Stimulated activated effector memory CD8-positive, alpha-beta T cell treated with anti-CD3 and anti-CD28 coated beads, Interleukin-12 subunit alpha, Interleukin-12 subunit beta, amount 100 ng/mL, for 72 hours (primary cell): ENCODE measurements around the gene RBM45.
A peak's percentile ranks its signal among the peaks of the same experiment; 100 is the strongest.
"Not testable (repeated sequence)": the region's sequence is repeated elsewhere in the genome, so short reads cannot be mapped to it uniquely, and the experiment has no call there.

ENCODE experiments used
- ATAC-seq: fragments of 150-1000 bp; cut with Tn5 transposase; 2 replicates; pipeline ENCODE4 v1.10.0; 2021
- DNase-seq, 2 donors: peaks; one replicate each; pipeline ENCODE4 v3.0.0; 2021 to 2022; ENCODE audit warnings: low spot score in 2 of 2
- H3K27ac Mint-ChIP-seq: one replicate; pipeline ENCODE4 v1.8.0; 2022; ENCODE audit warnings: mild to moderate bottlenecking, mixed read lengths
- H3K36me3 Mint-ChIP-seq: one replicate; pipeline ENCODE4 v1.8.0; 2022; ENCODE audit warnings: mild to moderate bottlenecking, mixed read lengths
- H3K4me1 Mint-ChIP-seq: one replicate; pipeline ENCODE4 v1.8.0; 2022; ENCODE audit warnings: mixed read lengths
- H3K4me3 Mint-ChIP-seq: one replicate; pipeline ENCODE4 v1.8.0; 2022; ENCODE audit warnings: mild to moderate bottlenecking, mixed read lengths
- H3K9me3 Mint-ChIP-seq: one replicate; pipeline ENCODE4 v1.8.0; 2022; ENCODE audit warnings: mixed read lengths

RBM45 gene

DNA sequence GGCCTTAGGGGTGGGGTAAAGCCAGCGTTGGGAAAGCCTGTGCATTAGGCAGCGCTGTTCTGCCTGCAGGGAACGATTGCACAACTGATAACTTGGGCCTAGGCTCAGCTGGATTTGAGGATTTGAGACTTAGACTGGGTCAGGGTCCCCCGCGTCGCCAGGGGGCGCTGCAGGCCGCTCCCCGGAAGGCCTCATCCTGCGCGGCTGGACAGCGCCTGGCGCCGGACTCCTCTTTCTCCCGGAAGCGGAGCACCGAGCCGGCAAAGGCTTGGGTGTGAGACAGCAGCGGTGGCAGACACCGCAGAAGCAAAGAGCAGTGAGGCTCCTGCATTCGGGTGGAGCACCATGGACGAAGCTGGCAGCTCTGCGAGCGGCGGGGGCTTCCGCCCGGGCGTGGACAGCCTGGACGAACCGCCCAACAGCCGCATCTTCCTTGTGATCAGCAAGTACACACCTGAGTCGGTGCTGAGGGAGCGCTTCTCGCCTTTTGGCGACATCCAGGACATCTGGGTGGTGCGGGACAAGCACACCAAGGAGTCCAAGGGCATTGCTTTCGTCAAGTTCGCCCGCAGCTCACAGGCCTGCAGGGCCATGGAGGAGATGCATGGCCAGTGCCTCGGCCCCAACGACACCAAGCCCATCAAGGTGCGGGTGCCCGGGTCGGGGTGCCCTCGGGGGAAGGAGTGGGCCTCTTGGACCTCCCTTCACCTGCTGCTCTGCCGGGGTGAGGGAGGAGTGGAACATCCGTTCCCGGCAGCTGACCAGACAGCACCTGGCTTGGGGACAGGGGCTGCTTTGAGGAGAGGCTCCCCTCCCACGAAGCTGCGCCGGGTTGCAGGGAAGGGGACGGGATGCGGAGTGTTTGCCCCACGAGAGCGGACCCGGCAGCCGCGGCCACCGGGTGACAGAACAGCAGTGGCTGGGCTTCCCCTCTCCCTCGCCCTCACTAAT, at the start of gene RBM45:
Gene RBM45, plus strand, starts transcription at position 236 of the 951 bp plus-strand sequence. Its CDS starts 110 bp downstream, at position 346.
- Mint-ChIP-seq H3K4me1 (peaks cover 34% of the 10 kb centered on the region), H3K36me3 (peaks cover 3% of the 10 kb centered on the region), H3K4me3 (peak within 1 kb of the TSS; percentile 91), H3K9me3 (no peaks in the 10 kb centered on the region), H3K27ac (peak within 1 kb of the TSS; percentile 90)
- ATAC-seq (peak; percentile 95), DNase-seq (peak; percentile 88 to 93)

- ATAC-seq: peak; percentile 55
Observed at GRCh38 chr2:178066324-178066723, 45.9 kb upstream of the RBM45 start.

GRCh38 chr2:178066890-178067669, 45.2 kb upstream of the RBM45 start:
- Mint-ChIP-seq H3K9me3 (no peaks in the 10 kb centered on the region), H3K27ac (no peak overlapping the region), H3K36me3 (no peaks in the 10 kb centered on the region), H3K4me1 (no peaks in the 10 kb centered on the region), H3K4me3 (no peak overlapping the region)
- DNase-seq (no peak), ATAC-seq (no peak)

More at GRCh38 chr2:178066324-178066723, 45.9 kb upstream of the RBM45 start:
- Mint-ChIP-seq H3K9me3 (no peaks in the 10 kb centered on the region), H3K27ac (no peak overlapping the region), H3K4me1 (no peaks in the 10 kb centered on the region), H3K36me3 (no peaks in the 10 kb centered on the region), H3K4me3 (no peak overlapping the region)
- DNase-seq: no peak

GRCh38 chr2:178068823-178069454, 43.3 kb upstream of the RBM45 start:
- DNase-seq (no peak), ATAC-seq (no peak)
- no peak overlapping the region for H3K4me3 Mint-ChIP-seq
- H3K9me3 Mint-ChIP-seq: no peaks in the 10 kb centered on the region
- H3K36me3 Mint-ChIP-seq: no peaks in the 10 kb centered on the region
- H3K27ac Mint-ChIP-seq: no peak overlapping the region
- peaks cover 12% of the 10 kb centered on the region for H3K4me1 Mint-ChIP-seq

GRCh38 chr2:178069551-178069950, 42.7 kb upstream of the RBM45 start:
- H3K9me3 Mint-ChIP-seq: no peaks in the 10 kb centered on the region
- no peak overlapping the region for H3K27ac Mint-ChIP-seq
- DNase-seq: no peak
- H3K36me3 Mint-ChIP-seq: no peaks in the 10 kb centered on the region
- no peak for ATAC-seq
- no peak overlapping the region for H3K4me3 Mint-ChIP-seq
- H3K4me1 Mint-ChIP-seq: peaks cover 12% of the 10 kb centered on the region

DNA sequence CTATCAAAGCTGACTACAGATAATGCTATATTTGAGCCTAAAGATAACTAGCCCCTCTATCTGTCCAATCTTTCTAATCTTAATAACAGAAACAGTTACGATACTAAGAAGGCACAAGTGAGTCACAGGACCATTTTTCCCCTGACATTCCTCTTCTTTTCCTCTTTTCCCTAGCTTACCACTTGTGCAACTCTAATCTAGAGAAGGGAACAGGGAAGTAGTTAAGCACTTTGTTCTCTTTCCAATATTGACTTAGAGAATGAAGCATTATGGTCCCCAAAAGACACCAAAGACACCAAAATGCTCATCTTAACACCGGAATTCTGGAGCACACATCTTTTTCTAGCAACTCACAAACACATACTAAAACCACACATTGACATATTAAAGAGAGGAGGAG, 41.4 kb upstream of the RBM45 start:
- H3K4me1 Mint-ChIP-seq: peaks cover 12% of the 10 kb centered on the region
- no peaks in the 10 kb centered on the region for H3K36me3 Mint-ChIP-seq
- no peak for DNase-seq
- no peak overlapping the region for H3K4me3 Mint-ChIP-seq
- H3K27ac Mint-ChIP-seq: no peak overlapping the region
- ATAC-seq: no peak
- H3K9me3 Mint-ChIP-seq: no peaks in the 10 kb centered on the region

GRCh38 chr2:178072000-178072382, 40.2 kb upstream of the RBM45 start:
- Mint-ChIP-seq H3K27ac (no peak overlapping the region), H3K4me1 (peaks cover 12% of the 10 kb centered on the region), H3K4me3 (no peak overlapping the region), H3K9me3 (no peaks in the 10 kb centered on the region), H3K36me3 (no peaks in the 10 kb centered on the region)
- DNase-seq: no peak
- ATAC-seq: no peak

GRCh38 chr2:178072383-178073301, 39.6 kb upstream of the RBM45 start, which contains the start of gene PDE11A:
Gene PDE11A (minus strand): TSS chr2:178072777. CDS start chr2:178072437, 340 bp downstream.
- H3K36me3 Mint-ChIP-seq: no peaks in the 10 kb centered on the region
- H3K9me3 Mint-ChIP-seq: no peaks in the 10 kb centered on the region
- no peak within 1 kb of the TSS for H3K27ac Mint-ChIP-seq
- peak in 1 of 2 donors; percentile 54 for DNase-seq
- peaks cover 12% of the 10 kb centered on the region for H3K4me1 Mint-ChIP-seq
- peak; percentile 88 for ATAC-seq
- peak within 1 kb of the TSS; percentile 39 for H3K4me3 Mint-ChIP-seq

- no peak overlapping the region for H3K27ac Mint-ChIP-seq
- H3K4me1 Mint-ChIP-seq: peaks cover 12% of the 10 kb centered on the region
- no peak overlapping the region for H3K4me3 Mint-ChIP-seq
- H3K9me3 Mint-ChIP-seq: no peaks in the 10 kb centered on the region
- DNase-seq (no peak), ATAC-seq (no peak)
- H3K36me3 Mint-ChIP-seq: no peaks in the 10 kb centered on the region
Observed at GRCh38 chr2:178074123-178075005, 37.9 kb upstream of the RBM45 start.

- DNase-seq (no peak), ATAC-seq (no peak)
- H3K36me3 Mint-ChIP-seq: no peaks in the 10 kb centered on the region
- H3K9me3 Mint-ChIP-seq: no peaks in the 10 kb centered on the region
- H3K4me3 Mint-ChIP-seq: no peak overlapping the region
- no peak overlapping the region for H3K27ac Mint-ChIP-seq
- H3K4me1 Mint-ChIP-seq: peaks cover 12% of the 10 kb centered on the region
Observed at GRCh38 chr2:178075006-178075326, 37.3 kb upstream of the RBM45 start.

GRCh38 chr2:178076130-178076529, 36.1 kb upstream of the RBM45 start:
- Mint-ChIP-seq H3K4me3 (no peak overlapping the region), H3K27ac (no peak overlapping the region), H3K9me3 (no peaks in the 10 kb centered on the region), H3K4me1 (peaks cover 12% of the 10 kb centered on the region), H3K36me3 (no peaks in the 10 kb centered on the region)
- DNase-seq (no peak), ATAC-seq (no peak)

DNA sequence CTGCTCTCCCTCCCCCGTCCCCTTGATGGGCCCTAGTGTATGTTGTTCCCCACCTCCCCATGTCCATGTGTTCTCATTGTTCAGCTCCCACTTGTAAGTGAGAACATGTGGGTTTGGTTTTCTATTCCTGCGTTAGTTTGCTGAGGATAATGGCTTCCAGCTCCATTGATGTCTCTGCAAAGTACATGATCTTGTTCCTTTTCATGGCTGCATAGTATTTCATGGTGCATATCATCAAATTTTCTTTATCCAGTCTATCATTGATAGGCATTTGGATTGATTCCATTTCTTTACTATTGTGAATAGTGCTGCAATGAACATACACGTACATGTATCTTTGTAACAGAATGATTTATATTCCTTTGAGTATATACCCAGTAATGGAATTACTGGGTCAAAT, 33.0 kb upstream of the RBM45 start:
- not testable (repeated sequence) for ATAC-seq, DNase-seq, H3K36me3 Mint-ChIP-seq, H3K27ac Mint-ChIP-seq, H3K9me3 Mint-ChIP-seq, H3K4me3 Mint-ChIP-seq, H3K4me1 Mint-ChIP-seq

DNA sequence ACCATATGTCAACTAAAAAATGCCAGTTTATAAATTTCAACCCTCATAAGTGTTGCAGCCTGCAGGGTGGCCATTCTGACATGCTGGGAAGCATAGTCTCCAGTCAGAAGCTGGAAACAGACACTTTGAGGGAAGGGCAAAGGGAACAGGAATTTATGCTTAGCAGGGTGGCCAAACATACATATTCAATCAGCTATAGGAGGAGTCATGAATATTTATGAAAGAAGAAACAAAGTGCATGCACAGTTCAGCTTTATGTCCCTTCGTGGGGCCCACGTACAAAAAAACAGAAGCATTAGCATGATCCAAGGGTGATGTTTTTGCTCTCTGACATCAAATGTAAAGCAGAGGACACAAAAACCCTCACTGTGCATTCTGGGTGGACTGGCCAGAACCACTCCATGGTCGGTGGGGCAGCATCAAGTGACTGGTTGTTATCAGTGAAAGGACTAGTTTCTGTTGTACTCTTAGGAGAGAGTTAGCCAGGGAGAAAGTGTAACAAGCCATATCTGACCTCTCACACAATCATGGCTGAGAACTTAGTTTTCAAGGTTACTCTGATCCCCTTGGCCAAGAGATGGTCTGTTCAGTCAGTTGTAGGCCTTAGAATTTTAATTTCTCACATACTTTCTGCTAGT, 29.7 kb upstream of the RBM45 start:
- no peak for DNase-seq
- no peaks in the 10 kb centered on the region for H3K36me3 Mint-ChIP-seq
- H3K9me3 Mint-ChIP-seq: no peaks in the 10 kb centered on the region
- H3K4me3 Mint-ChIP-seq: no peak overlapping the region
- no peaks in the 10 kb centered on the region for H3K4me1 Mint-ChIP-seq
- no peak for ATAC-seq
- H3K27ac Mint-ChIP-seq: no peak overlapping the region
